Transverse colon (tissue), 4 donors: ENCODE measurements around the gene ADIPOQ. TPM values are rescaled to one million over a fixed set of nuclear protein-coding genes. Genes with fewer than 3 reads are reported as not detected.

Source experiments
- DNase-seq: peaks from one replicate; pipeline ENCODE4 v3.0.0-alpha.2; 2019
- H3K27ac ChIP-seq, 4 donors: fragments of 200-600 bp; sonication (generic); 2 replicates each; pipeline ENCODE4 v1.5.1; 2016 to 2018; ENCODE audit warnings: inconsistent platforms in 4 of 4
- H3K27me3 ChIP-seq: fragments of 200-600 bp; sonication (generic); 2 replicates; pipeline ENCODE4 v1.5.1; 2017; ENCODE audit warnings: inconsistent platforms
- H3K36me3 ChIP-seq, 4 donors: fragments of 200-600 bp; sonication (generic); 2 replicates each; pipeline ENCODE4 v1.5.1; 2017 to 2019; ENCODE audit warnings: inconsistent platforms in 4 of 4
- H3K4me1 ChIP-seq, 4 donors: fragments of 200-600 bp; sonication (generic); 2 replicates each; pipeline ENCODE4 v1.5.1; 2017 to 2020; ENCODE audit warnings: inconsistent platforms in 4 of 4
- H3K4me3 ChIP-seq, 4 donors: fragments of 200-600 bp; sonication (generic); 1 replicate in 1 of 4; 2 replicates in 3 of 4; pipeline versions ENCODE4 v1.5.1 to v1.6.1; 2017 to 2019; ENCODE audit warnings: inconsistent platforms in 4 of 4
- H3K9me3 ChIP-seq, 2 donors: fragments of 200-600 bp; sonication (generic); 2 replicates each; pipeline ENCODE4 v1.5.1; 2017 to 2019; ENCODE audit warnings: inconsistent platforms in 2 of 2
- EP300 ChIP-seq: sonication (generic); formaldehyde crosslinking; IDR thresholded peaks from one replicate; pipeline ENCODE4 v1.6.1; 2017; ENCODE audit warnings: antibody characterized with exemption, low read depth
- POLR2A ChIP-seq: fragments of 450-650 bp; IDR thresholded peaks from one replicate; pipeline ENCODE4 v1.6.1; 2016; ENCODE audit warnings: antibody characterized with exemption, mild to moderate bottlenecking, moderate library complexity
- POLR2AphosphoS5 ChIP-seq, 3 donors: sonication (generic); formaldehyde crosslinking; IDR thresholded peaks; one replicate each; pipeline ENCODE4 v1.6.1; 2016; ENCODE audit warnings: antibody characterized with exemption in 3 of 3
- WGBS, 2 donors: methylation state at CpG; one replicate each; pipeline ENCODE4 v1.1.5; 2018; ENCODE audit warnings: low coverage in 1 of 2; 5-methylcytosine and 5-hydroxymethylcytosine counted together
- in situ Hi-C, 4 donors: fragments of 200-750 bp; cut with MboI; loops; one replicate each; pipeline versions ENCODE4 v1.15.0 to v1.15.1; 2017; ENCODE audit warnings: low sequenced_read_pairs in 3 of 4, low pct_ligation_motif_present in 1 of 4, low pct_unique_long_range_greater_than_20kb in 1 of 4
- intact Hi-C: fragments of 100-400 bp; cut with DNase I; formaldehyde crosslinking; loops from one replicate; pipeline ENCODE4 v1.15.1; 2023; ENCODE audit warnings: low total_unique reads
- total RNA-seq, 4 donors: library from RNA; depleted of rRNA; stranded (reverse); fragments of >200 nt; gene quantifications; one replicate each; pipeline ENCODE4 v1.1.0, GENCODE V29; 2016
- TF ChIP-seq, protein P1 (sequence below), 5 experiments: fragments of 200-600 bp in 3 of 5; fragments of 450-650 bp in 2 of 5; sonication (generic) in 3 of 5; IDR thresholded peaks; 1 replicate in 2 of 5; 2 replicates in 3 of 5; pipeline ENCODE4 v1.5.1; 2016 to 2017; ENCODE audit warnings: antibody characterized with exemption in 5 of 5, inconsistent platforms in 3 of 5, mild to moderate bottlenecking in 2 of 5, moderate library complexity in 1 of 5

The ADIPOQ gene
- total RNA-seq, 4 donors from 2014 or later: 4.6 to 11.7 (median 7.5) TPM; not detected in 1

DNA sequence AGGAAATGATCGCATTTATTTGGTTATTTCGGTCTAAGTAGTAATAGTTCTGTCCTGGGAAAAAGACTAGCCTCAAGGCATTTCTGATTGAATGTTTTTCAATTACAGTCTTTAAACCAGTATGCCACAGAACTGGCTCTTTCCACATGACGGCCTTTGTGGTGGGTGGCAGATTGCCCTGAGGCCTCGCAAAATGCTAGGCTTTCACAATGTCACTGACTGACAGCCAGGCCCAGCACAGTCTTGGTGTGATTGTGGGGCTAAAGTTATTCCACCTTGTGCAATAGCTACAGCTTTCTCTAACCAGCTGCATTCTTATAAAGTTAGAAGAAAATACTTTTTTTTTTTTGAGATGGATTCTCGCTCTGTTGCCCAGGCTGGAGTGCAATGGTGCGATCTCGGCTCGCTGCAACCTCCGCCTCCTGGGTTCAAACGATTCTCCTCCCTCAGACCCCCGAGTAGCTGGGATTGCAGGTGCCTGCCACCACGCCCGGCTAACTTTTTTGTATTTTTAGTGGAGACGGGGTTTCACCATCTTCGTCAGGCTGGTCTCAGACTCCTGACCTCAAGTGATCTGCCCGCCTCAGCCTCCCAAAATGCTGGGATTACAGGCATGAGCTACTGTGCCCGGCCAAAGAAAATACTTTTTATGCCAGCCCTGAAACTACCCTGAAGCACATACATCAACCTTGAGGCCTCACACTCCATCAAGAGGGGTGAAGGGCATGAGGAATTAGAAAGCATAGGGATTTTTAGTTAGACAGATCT lies 2.5 kb upstream of the ADIPOQ start:
- Histone ChIP-seq H3K27ac (no peak overlapping the region), H3K27me3 (no peaks in the 10 kb centered on the region), H3K9me3 (no peaks in the 10 kb centered on the region), H3K4me1 (no peaks in the 10 kb centered on the region), H3K36me3 (no peaks in the 10 kb centered on the region), H3K4me3 (no peak overlapping the region)
- no peak for DNase-seq
- intact Hi-C loops: loop anchor here (10.0 kb wide), 1 partner anchor 325 kb away; no protein-coding TSS in a partner anchor
- TF ChIP-seq POLR2AphosphoS5 (IDR thresholded peaks at IDR 0.05) (no peak), POLR2A (no peak), EP300 (no peak)
- TF ChIP-seq, protein P1, sequence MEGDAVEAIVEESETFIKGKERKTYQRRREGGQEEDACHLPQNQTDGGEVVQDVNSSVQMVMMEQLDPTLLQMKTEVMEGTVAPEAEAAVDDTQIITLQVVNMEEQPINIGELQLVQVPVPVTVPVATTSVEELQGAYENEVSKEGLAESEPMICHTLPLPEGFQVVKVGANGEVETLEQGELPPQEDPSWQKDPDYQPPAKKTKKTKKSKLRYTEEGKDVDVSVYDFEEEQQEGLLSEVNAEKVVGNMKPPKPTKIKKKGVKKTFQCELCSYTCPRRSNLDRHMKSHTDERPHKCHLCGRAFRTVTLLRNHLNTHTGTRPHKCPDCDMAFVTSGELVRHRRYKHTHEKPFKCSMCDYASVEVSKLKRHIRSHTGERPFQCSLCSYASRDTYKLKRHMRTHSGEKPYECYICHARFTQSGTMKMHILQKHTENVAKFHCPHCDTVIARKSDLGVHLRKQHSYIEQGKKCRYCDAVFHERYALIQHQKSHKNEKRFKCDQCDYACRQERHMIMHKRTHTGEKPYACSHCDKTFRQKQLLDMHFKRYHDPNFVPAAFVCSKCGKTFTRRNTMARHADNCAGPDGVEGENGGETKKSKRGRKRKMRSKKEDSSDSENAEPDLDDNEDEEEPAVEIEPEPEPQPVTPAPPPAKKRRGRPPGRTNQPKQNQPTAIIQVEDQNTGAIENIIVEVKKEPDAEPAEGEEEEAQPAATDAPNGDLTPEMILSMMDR (IDR thresholded peaks at IDR 0.05): no peak
- in situ Hi-C loops: loop anchor here in 3 of 4 donors (10.0 to 25.0 kb wide), 2 partner anchors 322 to 325 kb away; no protein-coding TSS in a partner anchor
- 88 to 89% methylated on average over 4 to 17 of the region's 17 CpGs for WGBS, 2 donors

DNA sequence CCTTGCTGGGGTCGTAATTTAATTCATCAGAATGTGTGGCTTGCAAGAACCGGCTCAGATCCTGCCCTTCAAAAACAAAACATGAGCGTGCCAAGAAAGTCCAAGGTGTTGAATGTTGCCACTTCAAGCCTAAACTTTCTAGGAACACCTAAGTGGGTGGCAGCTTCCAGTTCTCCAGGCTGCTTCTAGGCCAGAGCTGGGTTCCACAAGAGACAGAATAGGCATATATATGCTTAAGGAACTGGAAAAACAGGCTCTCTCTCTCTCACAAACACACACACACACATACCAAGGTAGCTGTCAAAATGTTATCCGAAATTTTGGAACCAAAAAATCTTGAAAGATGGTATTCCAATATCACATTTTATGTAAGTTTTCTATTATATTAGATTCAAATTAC lies 890 bp upstream of the ADIPOQ start:
- Histone ChIP-seq H3K27ac (no peak overlapping the region), H3K9me3 (no peaks in the 10 kb centered on the region), H3K4me3 (no peak overlapping the region), H3K4me1 (no peaks in the 10 kb centered on the region), H3K36me3 (no peaks in the 10 kb centered on the region), H3K27me3 (peaks cover 6% of the 10 kb centered on the region)
- in situ Hi-C loops (loop anchor here in 3 of 4 donors (10.0 to 25.0 kb wide), 2 partner anchors 321 to 323 kb away; no protein-coding TSS in a partner anchor), intact Hi-C loops (loop anchor here (10.0 kb wide), 1 partner anchor 323 kb away; no protein-coding TSS in a partner anchor)
- DNase-seq: no peak
- TF ChIP-seq, protein P1 (IDR thresholded peaks at IDR 0.05): no peak
- TF ChIP-seq POLR2AphosphoS5 (IDR thresholded peaks at IDR 0.05): no peak
- TF ChIP-seq EP300: no peak
- no peak for TF ChIP-seq POLR2A
- WGBS, 2 donors: 29 to 74% methylated on average over 1 to 4 of the region's 4 CpGs

DNA sequence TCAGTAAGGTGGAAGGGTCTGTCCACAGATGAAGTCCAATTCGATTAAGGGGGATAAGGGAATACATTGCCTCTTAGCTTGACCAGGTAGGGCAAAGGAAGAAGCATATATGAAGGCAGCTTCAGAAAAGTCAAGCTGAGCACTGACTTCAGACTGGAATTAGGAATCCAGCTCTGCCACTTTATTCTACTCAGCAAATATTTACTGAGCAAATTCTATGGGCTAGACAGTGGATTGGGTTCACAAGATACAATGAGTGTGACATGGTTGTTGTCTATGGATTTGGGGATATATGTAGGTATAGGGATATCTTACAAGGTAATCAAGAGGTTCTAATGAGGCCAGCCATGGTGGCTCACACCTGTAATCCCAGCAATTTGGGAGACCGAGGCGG lies 526 bp downstream of the ADIPOQ start:
- DNase-seq: no peak
- no peaks in the 10 kb centered on the region for H3K4me1 ChIP-seq
- intact Hi-C loops (loop anchor here (10.0 kb wide), 1 partner anchor 322 kb away; no protein-coding TSS in a partner anchor), in situ Hi-C loops (loop anchor here in 3 of 4 donors (10.0 to 25.0 kb wide), 2 partner anchors 319 to 322 kb away; no protein-coding TSS in a partner anchor)
- no peak overlapping the region for H3K27ac ChIP-seq
- no peaks in the 10 kb centered on the region for H3K9me3 ChIP-seq
- no peaks in the 10 kb centered on the region for H3K36me3 ChIP-seq
- WGBS, 2 donors: 75 to 76% methylated on average over 2 to 3 of the region's 3 CpGs
- H3K4me3 ChIP-seq: no peak overlapping the region
- peaks cover 16% of the 10 kb centered on the region for H3K27me3 ChIP-seq
- TF ChIP-seq EP300: no peak
- TF ChIP-seq POLR2A: no peak
- TF ChIP-seq, protein P1 (IDR thresholded peaks at IDR 0.05): no peak
- no peak for TF ChIP-seq POLR2AphosphoS5 (IDR thresholded peaks at IDR 0.05)

DNA sequence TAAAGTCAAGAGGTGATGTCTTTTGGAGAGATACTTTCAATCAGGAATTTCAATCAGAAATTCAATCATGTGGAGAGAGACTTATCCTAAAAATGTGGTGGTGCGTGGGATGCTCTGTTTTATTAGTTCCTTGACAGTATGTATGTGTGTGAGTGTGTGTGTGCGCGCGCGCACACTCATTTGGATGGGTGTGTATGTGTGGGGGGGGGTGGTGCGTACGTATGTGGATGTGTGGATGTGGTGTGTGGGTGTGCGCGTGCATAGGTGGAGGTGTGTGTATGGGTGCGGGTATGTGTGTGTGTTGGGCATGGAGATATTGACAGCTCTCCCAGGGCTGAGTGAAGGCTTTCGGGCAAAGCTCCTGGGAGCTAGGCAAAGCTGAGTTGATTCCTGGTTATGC lies 2.4 kb downstream of the ADIPOQ start:
- peaks cover 19% of the 10 kb centered on the region for H3K27me3 ChIP-seq
- no peak overlapping the region for H3K27ac ChIP-seq
- TF ChIP-seq POLR2AphosphoS5 (IDR thresholded peaks at IDR 0.05) (no peak), EP300 (no peak), POLR2A (no peak)
- TF ChIP-seq, protein P1 (IDR thresholded peaks at IDR 0.05): no peak
- no peaks in the 10 kb centered on the region for H3K36me3 ChIP-seq
- DNase-seq: no peak
- no peak overlapping the region for H3K4me3 ChIP-seq
- intact Hi-C loops (loop anchor here (10.0 kb wide), 1 partner anchor 320 kb away; no protein-coding TSS in a partner anchor), in situ Hi-C loops (loop anchor here (5.0 to 25.0 kb wide), 3 partner anchors 317 to 320 kb away; no protein-coding TSS in a partner anchor)
- no peaks in the 10 kb centered on the region for H3K9me3 ChIP-seq
- H3K4me1 ChIP-seq: no peaks in the 10 kb centered on the region
- 85 to 95% methylated on average over 4 to 11 of the region's 11 CpGs for WGBS, 2 donors
